Measurements from ENCODE around the gene HNRNPA2B1.
"Not testable (repeated sequence)": the region's sequence is repeated elsewhere in the genome, so short reads cannot be mapped to it uniquely, and the experiment has no call there.

The HNRNPA2B1 gene

GRCh38 chr7:26198133-26198780 lies 2.3 kb downstream of the HNRNPA2B1 start:
- DNase-seq = peak; percentile 51

GRCh38 chr7:26197153-26198115 lies 3.1 kb downstream of the HNRNPA2B1 start:
- no peak for DNase-seq

GRCh38 chr7:26195867-26196657 lies 4.5 kb downstream of the HNRNPA2B1 start:
- DNase-seq = no peak

GRCh38 chr7:26195182-26195581 lies 5.4 kb downstream of the HNRNPA2B1 start:
- no peak for DNase-seq

GRCh38 chr7:26194764-26195163 lies 5.8 kb downstream of the HNRNPA2B1 start:
- DNase-seq = not testable (repeated sequence)

- no peak for DNase-seq
Measured at GRCh38 chr7:26193432-26194207, 6.9 kb downstream of the HNRNPA2B1 start.

- DNase-seq = no peak
Measured at GRCh38 chr7:26192485-26193087, 8.0 kb downstream of the HNRNPA2B1 start.

GRCh38 chr7:26191974-26192479 lies 8.5 kb downstream of the HNRNPA2B1 start:
- DNase-seq = no peak

- no peak for DNase-seq
Measured at GRCh38 chr7:26191233-26191973, 9.1 kb downstream of the HNRNPA2B1 start.

- DNase-seq = no peak
Measured at GRCh38 chr7:26190417-26190869, 10.1 kb downstream of the HNRNPA2B1 start.

GRCh38 chr7:26189697-26190096 lies 10.8 kb downstream of the HNRNPA2B1 start:
- no peak for DNase-seq

GRCh38 chr7:26188957-26189541 lies 11.5 kb downstream of the HNRNPA2B1 start:
- DNase-seq = no peak

GRCh38 chr7:26188206-26188956 lies 12.2 kb downstream of the HNRNPA2B1 start:
- no peak for DNase-seq

- no peak for DNase-seq
Measured at GRCh38 chr7:26187380-26188205, 13.0 kb downstream of the HNRNPA2B1 start.

GRCh38 chr7:26186364-26187311 lies 13.9 kb downstream of the HNRNPA2B1 start:
- DNase-seq = no peak

- no peak for DNase-seq
Measured at GRCh38 chr7:26185844-26186180, 14.7 kb downstream of the HNRNPA2B1 start.

- no peak for DNase-seq
Measured at GRCh38 chr7:26185131-26185843, 15.3 kb downstream of the HNRNPA2B1 start.
